ENCODE results near the gene EFNA4.

Gene EFNA4

DNA sequence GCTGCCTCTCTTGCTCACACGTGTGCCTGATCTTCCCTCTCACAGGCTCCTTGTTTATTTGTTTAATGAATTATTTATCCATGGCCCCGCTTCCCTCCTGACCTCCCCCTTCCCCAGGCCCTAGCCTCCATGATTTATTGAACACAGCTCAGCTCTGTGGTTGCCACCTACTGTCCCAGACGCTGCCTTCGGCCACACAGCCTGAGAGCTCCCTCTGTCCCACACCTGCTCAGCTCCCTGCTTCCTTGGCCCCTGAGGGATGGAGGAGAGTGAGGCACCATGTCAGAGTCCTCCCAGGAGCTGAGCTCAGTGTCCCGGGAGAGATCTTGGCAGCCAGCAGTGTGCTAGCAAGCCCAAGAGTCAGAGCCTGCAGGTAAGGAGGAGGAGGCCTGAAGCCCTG lies 12.0 kb downstream of the EFNA4 start:
- no peak for DNase-seq

DNA sequence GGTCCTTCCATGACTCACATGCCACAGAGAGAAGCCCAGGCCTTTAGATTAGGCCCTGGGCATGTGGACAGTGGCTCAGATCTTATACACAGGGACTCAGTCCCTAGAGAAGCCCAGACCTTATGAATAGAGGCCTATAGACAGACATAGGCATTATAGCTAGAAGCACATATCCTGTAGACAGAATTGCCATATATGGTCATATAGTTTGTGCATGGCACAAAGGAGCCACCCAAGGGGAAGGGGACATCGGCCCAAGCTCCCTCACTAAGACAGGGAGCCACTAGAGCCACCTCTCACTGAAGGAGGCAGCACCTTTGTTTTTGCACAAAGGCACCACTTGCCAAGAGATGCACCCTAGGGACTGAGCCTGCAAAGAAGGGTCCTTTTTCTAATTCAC lies 12.8 kb downstream of the EFNA4 start:
- DNase-seq = no peak

DNA sequence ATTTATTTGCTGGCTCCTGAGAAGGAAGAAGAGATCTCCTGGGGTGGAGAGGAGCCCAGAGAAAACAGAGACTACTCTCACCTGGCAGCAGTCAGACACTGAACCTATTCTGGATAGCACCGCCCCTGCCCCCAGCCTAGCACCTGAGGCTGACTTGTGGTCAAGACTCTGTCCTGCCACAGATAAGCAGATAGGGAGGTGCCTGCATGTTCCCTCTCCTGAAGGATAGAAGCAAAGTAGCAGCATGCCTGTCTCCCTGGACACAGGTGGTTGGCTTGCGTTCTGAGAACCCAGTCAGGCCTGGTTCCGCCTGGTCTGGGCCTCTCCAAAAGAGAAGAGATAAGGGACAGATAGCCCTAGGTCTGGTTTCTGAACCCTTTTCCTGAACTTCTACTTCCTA lies 13.8 kb downstream of the EFNA4 start:
- no peak for DNase-seq

DNA sequence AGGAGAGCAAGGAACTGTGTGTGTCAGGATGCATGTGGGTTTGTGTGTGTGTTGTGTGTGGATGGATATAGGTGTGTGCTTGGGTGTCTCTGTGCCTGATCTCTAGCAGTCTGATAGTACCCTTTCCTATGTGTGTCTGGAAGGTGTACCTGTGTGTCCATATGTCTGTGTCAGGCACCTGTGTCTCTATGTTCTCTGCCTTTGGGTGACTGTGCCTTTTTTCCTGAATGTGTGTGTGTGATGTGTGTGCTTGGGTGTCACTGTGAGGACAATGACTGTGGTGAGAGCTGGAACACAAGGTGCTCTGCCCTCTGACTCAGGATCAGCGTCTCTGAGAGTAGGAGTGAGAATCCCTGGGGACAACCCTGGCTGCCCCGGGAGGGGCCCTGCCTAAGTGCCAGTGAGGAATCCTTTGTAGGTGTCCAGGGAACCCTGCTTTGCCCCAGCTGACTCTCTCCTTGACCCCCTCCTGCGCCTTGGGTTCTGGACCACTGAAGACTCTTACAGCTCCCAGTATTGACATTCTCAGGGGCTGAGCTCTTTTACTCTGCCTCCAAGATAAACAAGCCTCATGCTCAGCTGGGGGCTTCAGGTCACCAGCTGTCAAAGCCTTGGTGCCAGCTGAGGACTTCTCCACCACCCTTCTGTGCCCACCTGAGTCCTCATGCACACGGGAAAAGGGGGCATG lies 14.4 kb downstream of the EFNA4 start:
- no peak for DNase-seq

DNA sequence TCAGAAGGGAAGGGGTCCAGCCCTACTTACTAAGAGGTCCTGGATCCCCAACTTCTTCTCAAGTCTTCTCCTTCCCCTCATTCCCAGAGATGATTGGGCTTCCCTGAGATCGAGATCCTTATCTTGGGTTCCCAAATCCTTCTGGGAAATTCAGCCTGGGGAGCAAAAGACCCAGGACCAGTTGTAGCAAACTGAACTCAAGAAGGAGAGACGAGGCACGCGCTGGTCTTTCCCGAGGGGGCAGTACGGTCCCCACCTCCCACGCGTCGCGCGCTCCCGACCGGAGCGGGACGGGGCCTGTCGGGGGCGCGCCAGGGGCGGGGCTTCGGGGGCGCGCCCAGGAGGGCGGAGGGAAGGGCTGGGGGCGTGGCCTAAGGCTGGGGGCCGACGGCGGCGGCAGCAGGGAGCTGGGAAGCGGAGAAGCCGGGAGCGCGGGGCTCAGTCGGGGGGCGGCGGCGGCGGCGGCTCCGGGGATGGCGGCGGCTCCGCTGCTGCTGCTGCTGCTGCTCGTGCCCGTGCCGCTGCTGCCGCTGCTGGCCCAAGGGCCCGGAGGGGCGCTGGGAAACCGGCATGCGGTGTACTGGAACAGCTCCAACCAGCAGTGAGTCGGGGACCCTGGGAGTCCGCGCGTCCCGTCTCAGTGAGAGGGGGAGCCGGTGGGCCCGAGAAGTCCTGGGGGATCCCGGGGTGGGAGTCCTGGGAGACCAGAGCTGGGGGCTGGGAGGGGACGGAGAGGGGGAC lies 15.1 kb downstream of the EFNA4 start, which contains the start of gene EFNA3:
TSS of gene EFNA3 (plus strand) at position 369 of the 741 bp plus-strand sequence. CDS start at position 474, 105 bp downstream.
- peak; percentile 54 for DNase-seq

DNA sequence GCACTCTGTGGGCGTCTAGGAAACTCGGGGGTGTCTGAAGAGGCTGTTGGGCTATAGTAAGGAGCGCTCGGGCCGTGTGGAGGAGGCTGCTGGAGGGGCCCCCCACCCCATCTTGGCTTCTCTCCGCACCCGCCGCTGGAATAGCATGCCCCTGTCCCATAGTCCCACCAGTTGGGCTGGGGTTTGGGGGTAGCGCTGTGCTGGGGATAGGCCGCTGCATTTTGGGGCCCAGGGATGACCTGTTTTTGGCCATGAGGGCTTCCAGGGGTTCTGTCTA lies 15.6 kb downstream of the EFNA4 start:
- DNase-seq = no peak

DNA sequence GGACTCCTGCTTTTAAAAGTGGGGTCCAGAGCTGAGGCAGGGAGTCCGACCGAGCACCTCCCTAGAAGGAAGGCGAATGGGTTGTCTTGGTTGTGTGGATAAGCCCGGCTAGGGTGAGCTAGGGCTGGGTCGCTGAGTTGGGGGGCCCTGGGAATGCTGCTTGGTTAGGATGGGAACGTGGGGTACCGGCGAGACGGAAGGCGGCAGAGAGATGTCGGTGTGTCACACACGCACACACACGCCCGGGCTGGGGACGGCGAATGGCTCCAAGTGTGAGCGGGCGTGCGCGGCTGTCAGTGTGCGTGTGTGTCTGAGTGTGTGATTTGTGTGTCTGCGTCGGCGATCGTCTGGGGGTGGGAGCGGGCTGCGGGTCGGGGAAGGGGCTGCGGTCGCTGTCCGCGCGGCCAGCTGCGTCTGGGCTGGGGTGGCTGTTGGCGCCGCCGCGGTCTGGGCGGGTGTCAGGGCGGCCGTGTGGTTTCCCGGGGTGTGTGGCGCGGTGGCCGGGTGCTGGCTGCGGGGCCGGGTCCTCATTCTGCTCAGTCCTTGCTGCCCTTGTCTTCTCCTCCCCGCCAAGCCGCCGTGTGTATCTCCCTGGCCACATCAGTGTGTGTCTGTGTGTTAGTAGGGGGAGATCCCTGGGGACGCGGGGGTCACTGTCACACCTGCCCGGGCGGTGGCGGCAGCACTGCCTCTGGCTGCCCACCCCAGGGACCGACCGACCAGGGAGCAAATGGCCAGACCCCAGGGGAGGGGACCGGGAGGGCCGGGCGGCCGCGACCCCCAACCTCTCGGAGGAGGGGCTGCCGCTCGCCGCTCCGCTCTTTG lies 16.2 kb downstream of the EFNA4 start:
- DNase-seq = no peak

DNA sequence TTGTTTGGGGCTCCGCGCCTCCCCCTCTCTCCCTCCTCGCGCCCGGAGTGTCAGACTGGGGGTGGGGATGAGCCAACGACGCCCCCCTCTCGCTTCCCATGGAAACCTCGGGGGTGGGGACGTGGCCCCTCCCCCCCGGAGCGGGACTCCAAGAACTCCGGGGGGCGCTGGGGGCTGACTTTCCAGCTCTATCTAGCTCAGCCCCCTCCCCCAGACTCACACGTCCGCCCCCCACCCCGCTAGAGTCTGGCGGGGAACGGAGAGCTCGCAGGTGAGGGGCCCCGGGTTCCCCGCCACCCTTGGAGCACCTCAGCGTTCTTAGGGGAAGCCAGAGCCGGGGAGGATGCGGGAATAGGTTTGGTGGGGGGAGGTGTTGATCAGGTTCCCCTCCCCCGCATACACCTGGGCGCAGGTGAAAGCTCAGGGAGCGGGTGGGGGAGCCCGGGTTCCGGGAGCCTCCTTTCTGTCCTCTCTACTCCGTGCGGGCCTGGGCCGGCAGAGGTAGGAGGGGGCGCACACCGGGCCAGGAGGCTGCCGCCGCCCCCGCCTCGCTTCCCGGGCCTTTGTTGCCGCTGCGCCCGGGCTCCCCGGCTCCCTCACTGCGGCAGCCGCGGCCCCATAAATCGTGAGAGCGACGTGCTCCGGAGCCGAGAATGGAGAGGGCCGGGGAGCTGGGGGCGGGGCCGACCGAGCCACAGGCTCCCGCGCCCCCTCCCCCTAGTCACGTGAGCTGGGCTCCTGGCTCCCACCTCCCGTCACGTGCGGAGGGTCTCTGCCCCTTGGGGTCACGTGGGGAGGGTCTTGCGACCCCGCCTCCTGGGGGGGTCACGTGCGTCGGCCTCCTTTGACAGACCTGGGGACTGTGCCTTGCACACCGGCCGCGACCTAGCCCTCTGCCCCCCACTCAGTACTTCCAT lies 17.0 kb downstream of the EFNA4 start:
- no peak for DNase-seq

DNA sequence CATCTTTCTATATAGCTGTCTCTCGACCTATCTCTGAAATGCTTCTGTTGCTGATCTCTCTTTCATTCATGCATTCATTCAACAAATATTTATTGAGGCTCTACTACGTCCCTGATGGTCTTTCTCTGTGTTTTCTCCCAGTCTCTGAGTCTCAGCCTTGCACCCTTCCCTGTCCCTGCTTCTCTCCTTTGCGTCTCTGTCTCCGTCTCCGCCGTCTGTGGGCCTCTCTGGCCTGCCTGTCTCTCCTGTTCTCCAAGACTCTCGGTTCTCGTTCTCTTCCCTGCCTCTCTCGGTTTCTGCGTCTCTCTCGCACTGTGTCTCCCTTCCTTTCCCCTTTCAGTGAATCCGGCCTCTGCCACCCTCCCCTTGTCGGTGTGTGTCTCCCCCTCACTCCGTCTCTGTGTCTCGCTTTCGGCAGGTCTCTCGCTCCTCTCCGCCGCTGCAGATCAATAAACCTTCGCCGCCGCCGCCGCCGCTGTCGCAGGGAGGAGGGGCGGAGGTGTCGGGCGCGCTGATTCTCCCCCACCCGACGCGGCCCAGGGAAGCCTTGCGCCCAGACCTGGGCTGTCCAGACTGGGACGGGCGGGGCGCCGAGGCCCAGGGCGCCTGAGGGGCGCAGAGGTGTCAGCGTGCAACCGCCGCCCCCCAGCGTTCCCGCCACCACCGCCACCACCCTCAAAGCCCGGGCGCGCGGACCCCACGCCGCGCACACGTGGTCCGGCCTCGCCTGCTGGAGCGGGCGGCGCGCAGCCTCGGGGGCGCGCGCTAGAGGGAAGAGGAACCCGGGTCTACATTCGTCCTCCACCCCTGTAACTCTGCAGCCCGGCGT lies 18.1 kb downstream of the EFNA4 start:
- no peak for DNase-seq

DNA sequence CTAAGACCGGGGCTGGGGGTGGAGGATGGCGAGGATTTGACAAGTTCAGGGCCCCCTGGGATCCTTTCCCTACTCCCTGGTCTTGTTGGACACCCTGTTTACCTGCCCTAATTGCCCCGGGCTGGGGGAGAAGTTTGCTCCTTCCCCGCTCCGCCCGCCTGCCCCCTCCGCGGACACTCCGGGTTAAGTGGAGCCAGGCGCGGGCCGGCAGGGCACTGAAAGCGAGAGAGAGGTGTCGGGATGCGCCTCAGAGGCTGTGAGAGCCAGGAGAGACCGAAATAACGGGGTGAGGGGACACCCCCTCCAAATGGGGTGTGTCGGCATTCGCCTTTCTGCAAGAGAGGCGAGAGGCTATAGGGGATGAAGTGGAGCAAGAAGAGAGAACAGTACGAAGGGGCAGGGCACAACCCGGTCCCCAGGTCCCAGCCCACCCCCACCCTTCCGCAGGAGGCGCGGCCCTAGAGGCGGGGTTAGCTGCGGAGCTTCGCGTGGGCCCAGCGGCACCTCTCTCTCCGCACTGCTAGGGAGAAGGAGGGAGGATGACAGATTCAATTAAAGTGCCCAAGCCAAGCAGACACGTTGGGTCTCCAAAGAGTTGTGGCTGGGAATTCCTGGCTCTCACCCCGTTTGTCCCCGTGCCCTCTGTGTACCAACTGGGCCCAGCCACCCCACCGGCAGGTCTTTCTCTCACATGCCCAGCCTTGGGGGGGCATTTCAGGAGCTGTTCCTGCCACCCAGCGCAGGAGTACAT lies 18.9 kb downstream of the EFNA4 start:
- no peak for DNase-seq

DNA sequence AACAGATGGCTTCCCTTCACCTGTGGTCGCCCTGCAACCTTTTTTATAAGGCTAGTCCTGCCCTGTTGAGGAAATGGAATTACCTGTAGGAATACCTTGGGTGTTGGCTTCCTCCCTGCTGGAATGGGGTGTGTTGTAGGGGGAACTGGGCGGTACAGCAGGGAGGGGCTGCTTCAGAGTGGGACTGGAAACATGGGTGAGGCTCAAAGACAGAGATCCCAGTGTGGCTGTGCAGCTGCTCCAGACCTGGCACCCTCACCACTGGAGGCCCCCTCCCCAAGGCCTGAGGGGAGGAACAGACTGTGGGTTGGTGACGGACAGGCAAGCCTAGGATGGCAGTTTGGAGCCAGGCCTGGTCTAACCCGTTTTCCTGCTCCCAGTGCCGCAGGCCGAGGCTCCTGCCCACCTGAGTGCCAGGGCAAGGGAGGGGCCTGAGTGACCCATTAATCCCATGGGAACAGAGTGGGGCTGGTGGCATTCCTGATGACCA lies 19.6 kb downstream of the EFNA4 start:
- DNase-seq = no peak

DNA sequence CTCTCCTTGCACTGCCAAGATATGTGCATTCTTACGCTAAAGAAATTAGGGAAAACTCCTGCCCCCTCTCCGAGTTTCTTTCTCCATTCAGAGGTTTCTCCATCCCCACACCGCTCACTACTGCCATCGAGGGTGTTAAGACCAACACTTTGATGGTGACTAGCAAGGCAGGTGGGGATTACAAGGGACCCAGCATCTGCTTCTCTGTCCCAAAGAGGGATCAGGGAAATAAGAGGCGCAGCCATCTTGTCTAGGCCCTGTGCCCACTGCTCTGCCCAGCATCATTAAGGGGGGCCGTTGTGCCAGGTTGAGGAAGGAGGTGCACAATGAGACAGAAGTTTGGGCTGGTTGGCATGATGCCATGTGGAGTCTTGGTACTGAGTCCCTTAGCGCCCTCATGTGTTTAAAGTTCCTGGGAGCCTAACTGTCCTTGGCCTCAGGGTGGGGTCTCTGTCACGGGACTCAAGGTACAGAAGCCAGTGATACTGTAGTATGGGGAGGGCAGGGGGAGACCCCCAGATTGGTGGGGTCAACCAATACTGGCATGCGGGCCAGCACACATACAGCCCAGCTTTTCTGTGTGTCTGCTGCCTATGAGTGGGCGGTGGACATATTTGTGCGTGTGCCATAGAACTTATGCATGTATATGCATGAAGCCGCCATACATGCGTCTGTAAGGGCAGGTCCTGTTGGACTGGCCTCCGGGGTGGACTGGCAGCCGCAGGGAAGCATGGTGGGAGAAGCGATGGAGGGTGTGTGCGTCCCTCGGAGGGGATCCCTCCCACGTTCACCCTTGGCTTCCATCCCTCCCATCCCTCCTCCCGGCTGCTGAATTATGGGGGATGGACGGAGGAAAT lies 20.6 kb downstream of the EFNA4 start:
- DNase-seq = no peak

DNA sequence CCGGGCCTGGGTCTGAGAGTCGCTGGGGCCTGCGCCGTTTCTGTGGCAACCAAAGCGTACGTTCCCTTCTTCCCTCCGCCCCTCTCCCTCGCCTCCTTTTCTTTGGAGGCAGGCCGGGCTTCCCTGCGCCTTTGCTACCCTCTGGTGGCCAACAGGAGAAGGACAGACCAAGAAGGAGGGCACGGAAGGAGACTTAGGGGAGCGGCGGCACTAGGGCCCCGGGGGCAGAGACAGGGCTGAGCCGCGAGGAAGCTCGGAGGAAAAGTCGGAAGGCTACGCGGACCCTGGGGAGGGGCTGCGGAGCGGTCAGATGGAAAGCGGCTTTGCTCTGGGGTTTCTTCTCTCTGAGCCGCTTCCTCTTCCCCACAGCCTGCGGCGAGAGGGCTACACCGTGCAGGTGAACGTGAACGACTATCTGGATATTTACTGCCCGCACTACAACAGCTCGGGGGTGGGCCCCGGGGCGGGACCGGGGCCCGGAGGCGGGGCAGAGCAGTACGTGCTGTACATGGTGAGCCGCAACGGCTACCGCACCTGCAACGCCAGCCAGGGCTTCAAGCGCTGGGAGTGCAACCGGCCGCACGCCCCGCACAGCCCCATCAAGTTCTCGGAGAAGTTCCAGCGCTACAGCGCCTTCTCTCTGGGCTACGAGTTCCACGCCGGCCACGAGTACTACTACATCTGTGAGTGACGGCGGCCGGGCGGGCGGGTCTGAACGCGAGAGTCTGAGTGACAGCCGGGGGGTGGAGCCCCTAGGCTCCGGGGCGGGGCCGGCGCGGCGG lies 21.4 kb downstream of the EFNA4 start:
- DNase-seq = peak; percentile 88

DNA sequence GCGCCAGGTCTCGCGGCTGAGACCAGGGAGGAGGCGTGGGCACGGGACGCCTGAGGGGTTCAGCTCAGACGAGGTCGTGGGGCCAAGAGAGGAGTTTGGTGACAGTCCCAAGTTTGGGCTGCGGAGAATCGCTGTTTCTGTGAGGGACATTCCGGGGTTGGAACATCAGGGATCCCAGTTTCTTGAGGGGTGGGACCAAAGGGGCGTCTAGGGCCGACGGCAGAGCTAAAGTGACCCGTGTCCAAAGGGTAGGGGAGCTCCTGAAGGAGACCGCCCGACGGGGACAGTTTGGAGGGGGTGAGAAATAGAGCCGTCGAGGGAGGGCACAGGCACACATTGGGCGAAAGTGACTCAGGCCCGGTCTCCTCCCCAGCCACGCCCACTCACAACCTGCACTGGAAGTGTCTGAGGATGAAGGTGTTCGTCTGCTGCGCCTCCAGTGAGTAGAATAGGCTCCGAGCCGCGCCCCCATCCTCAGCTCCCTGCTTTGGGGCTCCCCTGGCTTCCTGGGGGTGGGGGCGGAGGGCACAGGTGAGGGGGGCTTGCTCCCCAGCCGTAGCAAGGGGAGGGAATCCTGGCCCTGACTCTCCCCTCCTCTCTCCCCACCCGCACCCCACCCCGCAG lies 22.1 kb downstream of the EFNA4 start:
- peak; percentile 62 for DNase-seq

DNA sequence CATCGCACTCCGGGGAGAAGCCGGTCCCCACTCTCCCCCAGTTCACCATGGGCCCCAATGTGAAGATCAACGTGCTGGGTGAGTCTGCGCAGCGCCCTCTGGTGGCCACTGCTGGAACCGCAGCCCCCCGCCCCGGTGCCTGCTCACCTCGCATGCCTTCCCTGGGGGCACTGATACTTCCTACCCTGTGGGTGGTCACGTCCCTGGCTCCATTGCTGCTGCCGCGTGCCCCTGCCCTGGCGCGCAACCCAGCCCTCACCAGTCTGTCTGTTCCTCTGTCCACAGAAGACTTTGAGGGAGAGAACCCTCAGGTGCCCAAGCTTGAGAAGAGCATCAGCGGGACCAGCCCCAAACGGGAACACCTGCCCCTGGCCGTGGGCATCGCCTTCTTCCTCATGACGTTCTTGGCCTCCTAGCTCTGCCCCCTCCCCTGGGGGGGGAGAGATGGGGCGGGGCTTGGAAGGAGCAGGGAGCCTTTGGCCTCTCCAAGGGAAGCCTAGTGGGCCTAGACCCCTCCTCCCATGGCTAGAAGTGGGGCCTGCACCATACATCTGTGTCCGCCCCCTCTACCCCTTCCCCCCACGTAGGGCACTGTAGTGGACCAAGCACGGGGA lies 22.7 kb downstream of the EFNA4 start:
- peak; percentile 69 for DNase-seq

DNA sequence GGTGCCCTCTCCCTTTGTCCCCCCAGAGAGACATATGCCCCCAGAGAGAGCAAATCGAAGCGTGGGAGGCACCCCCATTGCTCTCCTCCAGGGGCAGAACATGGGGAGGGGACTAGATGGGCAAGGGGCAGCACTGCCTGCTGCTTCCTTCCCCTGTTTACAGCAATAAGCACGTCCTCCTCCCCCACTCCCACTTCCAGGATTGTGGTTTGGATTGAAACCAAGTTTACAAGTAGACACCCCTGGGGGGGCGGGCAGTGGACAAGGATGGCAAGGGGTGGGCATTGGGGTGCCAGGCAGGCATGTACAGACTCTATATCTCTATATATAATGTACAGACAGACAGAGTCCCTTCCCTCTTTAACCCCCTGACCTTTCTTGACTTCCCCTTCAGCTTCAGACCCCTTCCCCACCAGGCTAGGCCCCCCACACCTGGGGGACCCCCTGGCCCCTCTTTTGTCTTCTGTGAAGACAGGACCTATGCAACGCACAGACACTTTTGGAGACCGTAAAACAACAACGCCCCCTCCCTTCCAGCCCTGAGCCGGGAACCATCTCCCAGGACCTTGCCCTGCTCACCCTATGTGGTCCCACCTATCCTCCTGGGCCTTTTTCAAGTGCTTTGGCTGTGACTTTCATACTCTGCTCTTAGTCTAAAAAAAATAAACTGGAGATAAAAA lies 23.5 kb downstream of the EFNA4 start:
- DNase-seq = no peak
